Type B pancreatic cell (in vitro differentiated cells): ENCODE results near the gene CSNK2B. TPM values are rescaled to one million over a fixed set of nuclear protein-coding genes. Genes with fewer than 3 reads are reported as not detected.

Experiments used
- DNase-seq: peaks from one replicate; pipeline ENCODE4 v3.0.0; 2021; ENCODE audit warnings: mixed read lengths; ENCODE audit not compliant: unreplicated experiment; ENCODE audit errors: extremely low spot score
- H3K27ac Mint-ChIP-seq: 2 replicates; pipeline ENCODE4 v1.8.0; 2021; ENCODE audit warnings: mild to moderate bottlenecking, mixed read lengths
- H3K27me3 Mint-ChIP-seq: 2 replicates; pipeline ENCODE4 v1.8.0; 2021; ENCODE audit warnings: mixed read lengths
- H3K36me3 Mint-ChIP-seq: 2 replicates; pipeline ENCODE4 v1.8.0; 2021; ENCODE audit warnings: mixed read lengths
- H3K4me1 Mint-ChIP-seq: one replicate; pipeline ENCODE4 v1.8.0; 2021; ENCODE audit warnings: mixed read lengths; ENCODE audit not compliant: unreplicated experiment
- H3K4me3 Mint-ChIP-seq: 2 replicates; pipeline ENCODE4 v1.8.0; 2021; ENCODE audit warnings: mild to moderate bottlenecking, mixed read lengths
- H3K9me3 Mint-ChIP-seq: 2 replicates; pipeline ENCODE4 v1.8.0; 2021; ENCODE audit warnings: mixed read lengths
- CTCF ChIP-seq: fragments of 200-600 bp; sonication (generic); conservative IDR thresholded peaks from 2 replicates; pipeline ENCODE4 v1.5.0; 2021; ENCODE audit warnings: antibody characterized with exemption, mild to moderate bottlenecking
- total RNA-seq: library from RNA; stranded (reverse); gene quantifications from 2 replicates; pipeline ENCODE4 v1.2.1, GENCODE V29; 2021; ENCODE audit warnings: low replicate concordance

CSNK2B gene
- total RNA-seq, 1 donor from 2014 or later = 175 TPM

DNA sequence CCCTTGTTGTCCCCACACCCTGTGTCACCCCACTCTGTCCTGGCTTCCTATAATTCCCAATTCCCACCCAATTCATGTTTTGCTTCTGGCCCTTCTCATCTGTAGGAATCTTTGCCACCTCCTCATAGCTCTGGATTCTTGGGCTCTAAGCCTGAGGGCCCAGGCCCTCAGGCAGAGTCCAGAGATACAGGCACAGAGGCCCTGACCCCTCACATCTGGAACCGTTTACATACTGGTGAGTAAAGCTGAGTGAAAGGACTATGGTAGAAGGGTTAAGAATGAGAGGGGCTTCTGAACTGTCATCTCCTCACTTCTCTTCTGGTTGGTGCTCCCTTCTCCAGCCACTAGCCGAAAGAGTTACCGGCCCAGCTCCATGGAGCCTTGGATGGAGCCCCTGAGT is 31.7 kb upstream of the CSNK2B start:
- no peak for DNase-seq
- Mint-ChIP-seq H3K27ac (no peak overlapping the region), H3K4me1 (no peaks in the 10 kb centered on the region), H3K36me3 (peaks cover 27% of the 10 kb centered on the region), H3K27me3 (no peaks in the 10 kb centered on the region), H3K9me3 (no peaks in the 10 kb centered on the region), H3K4me3 (no peak overlapping the region)
- TF ChIP-seq CTCF = no peak

GRCh38 chr6:31634969-31635575 is 30.8 kb upstream of the CSNK2B start:
- H3K36me3 Mint-ChIP-seq = peaks cover 27% of the 10 kb centered on the region
- no peaks in the 10 kb centered on the region for H3K4me1 Mint-ChIP-seq
- H3K4me3 Mint-ChIP-seq = no peak overlapping the region
- no peak for TF ChIP-seq CTCF
- H3K27me3 Mint-ChIP-seq = no peaks in the 10 kb centered on the region
- H3K9me3 Mint-ChIP-seq = no peaks in the 10 kb centered on the region
- DNase-seq = no peak
- H3K27ac Mint-ChIP-seq = no peak overlapping the region

DNA sequence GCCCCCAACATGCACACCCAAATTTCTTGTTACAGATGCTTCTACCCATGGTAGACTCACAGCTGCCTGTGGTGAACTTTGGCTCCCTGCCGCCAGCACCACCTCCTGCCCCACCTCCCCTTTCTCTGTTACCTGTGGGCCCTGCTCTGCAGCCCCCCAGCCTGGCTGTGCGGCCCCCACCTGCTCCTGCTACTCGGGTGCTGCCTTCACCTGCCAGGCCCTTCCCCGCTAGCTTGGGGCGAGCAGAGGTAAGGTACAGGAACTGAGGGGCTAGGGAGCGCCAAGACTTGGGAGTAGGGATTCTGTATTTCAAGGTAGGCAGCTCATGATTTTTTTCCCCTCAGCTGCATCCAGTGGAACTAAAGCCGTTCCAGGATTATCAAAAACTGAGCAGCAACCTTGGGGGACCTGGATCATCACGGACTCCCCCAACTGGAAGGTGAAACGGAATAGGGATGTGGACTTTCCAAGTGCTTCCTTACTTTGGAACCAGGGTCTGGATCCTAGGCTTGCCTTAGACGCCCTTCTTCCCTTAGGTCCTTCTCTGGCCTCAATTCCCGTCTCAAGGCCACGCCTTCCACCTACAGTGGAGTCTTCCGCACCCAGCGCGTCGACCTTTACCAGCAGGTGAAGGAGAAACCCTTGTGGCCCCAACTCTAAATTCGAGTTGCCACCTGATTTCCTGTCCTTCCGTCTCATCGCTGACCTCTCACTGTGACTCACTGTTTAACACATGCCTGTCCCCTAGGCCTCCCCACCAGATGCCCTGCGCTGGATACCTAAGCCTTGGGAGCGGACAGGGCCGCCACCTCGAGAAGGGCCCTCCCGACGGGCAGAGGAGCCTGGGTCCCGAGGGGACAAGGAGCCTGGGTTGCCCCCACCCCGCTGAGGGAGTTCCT is 28.9 kb upstream of the CSNK2B start:
- Mint-ChIP-seq H3K27me3 (no peaks in the 10 kb centered on the region), H3K36me3 (peaks cover 29% of the 10 kb centered on the region), H3K9me3 (no peaks in the 10 kb centered on the region), H3K4me1 (no peaks in the 10 kb centered on the region), H3K27ac (no peak overlapping the region), H3K4me3 (no peak overlapping the region)
- no peak for TF ChIP-seq CTCF
- DNase-seq = no peak

DNA sequence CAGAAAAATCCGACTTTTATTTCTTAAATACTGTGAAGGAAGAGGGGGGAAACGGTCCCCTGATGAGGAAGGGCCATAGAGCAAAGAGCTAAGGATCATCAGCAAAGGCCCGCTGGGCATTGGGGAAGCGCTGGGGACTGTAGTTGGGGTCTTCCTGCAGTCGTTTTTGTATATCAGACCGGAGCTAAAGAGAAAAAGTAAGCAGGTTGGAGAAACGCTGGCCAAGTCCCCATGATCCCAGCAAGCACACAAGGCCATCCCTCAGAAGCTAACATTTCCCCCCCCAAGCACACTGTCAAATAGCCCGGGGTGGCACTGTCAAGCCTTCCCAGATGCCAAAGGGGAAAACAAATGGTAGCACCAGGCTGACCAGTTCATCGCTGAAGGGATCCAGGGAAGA is 26.8 kb upstream of the CSNK2B start:
- H3K27me3 Mint-ChIP-seq = no peaks in the 10 kb centered on the region
- no peak overlapping the region for H3K4me3 Mint-ChIP-seq
- TF ChIP-seq CTCF = no peak
- H3K36me3 Mint-ChIP-seq = peaks cover 27% of the 10 kb centered on the region
- H3K27ac Mint-ChIP-seq = no peak overlapping the region
- DNase-seq = no peak
- no peaks in the 10 kb centered on the region for H3K4me1 Mint-ChIP-seq
- no peaks in the 10 kb centered on the region for H3K9me3 Mint-ChIP-seq

DNA sequence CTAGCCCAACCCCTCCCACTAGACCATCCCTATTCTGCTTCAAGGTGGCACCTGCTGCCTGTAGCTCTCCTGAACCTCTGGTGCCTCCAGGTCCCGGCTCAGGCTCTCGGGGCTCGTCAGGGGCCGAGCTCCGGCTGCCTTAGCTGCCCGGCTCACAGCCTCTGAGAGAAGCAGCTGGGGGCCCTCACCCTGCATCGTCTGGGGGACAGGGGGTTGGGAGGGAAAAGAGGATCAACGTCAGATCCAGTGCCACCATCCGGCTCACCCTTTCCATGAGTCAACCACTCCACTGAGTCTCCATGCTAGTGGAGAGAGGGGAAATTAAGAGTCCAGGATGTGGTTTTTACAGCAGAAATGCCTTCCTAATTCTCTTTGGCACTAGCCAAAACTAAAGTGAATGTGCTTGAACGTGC is 26.4 kb upstream of the CSNK2B start:
- H3K4me3 Mint-ChIP-seq = no peak overlapping the region
- no peak overlapping the region for H3K27ac Mint-ChIP-seq
- DNase-seq = no peak
- no peaks in the 10 kb centered on the region for H3K27me3 Mint-ChIP-seq
- no peaks in the 10 kb centered on the region for H3K4me1 Mint-ChIP-seq
- no peak for TF ChIP-seq CTCF
- no peaks in the 10 kb centered on the region for H3K9me3 Mint-ChIP-seq
- peaks cover 25% of the 10 kb centered on the region for H3K36me3 Mint-ChIP-seq
